Stimulated activated CD4-positive, alpha-beta T cell treated with anti-CD3 and anti-CD28 coated beads, Interleukin-2, amount 100 ng/mL, for 4 hours (primary cell): ENCODE results near the gene ZNF683.
A peak's percentile ranks its signal among the peaks of the same experiment; 100 is the strongest.
"Not testable (repeated sequence)": the region's sequence is repeated elsewhere in the genome, so short reads cannot be mapped to it uniquely, and the experiment has no call there.

Experiments used
- DNase-seq: peaks from one replicate; pipeline ENCODE4 v3.0.0-alpha.2; 2020; ENCODE audit warnings: low read depth

The ZNF683 gene

GRCh38 chr1:26385063-26385462, 12.5 kb upstream of the ZNF683 start:
- not testable (repeated sequence) for DNase-seq

GRCh38 chr1:26384076-26384475, 11.5 kb upstream of the ZNF683 start:
- no peak for DNase-seq

GRCh38 chr1:26378879-26379251, 6.3 kb upstream of the ZNF683 start:
- no peak for DNase-seq

GRCh38 chr1:26378088-26378878, 5.7 kb upstream of the ZNF683 start:
- DNase-seq, result peak; percentile 74

GRCh38 chr1:26376050-26376449, 3.5 kb upstream of the ZNF683 start:
- no peak for DNase-seq

- no peak for DNase-seq
Measured at GRCh38 chr1:26375081-26375480, 2.5 kb upstream of the ZNF683 start.

- not testable (repeated sequence) for DNase-seq
Measured at GRCh38 chr1:26374361-26374760, 1.8 kb upstream of the ZNF683 start.

- DNase-seq, result no peak
Measured at GRCh38 chr1:26373789-26374188, 1.2 kb upstream of the ZNF683 start.

- DNase-seq, result peak; percentile 13
Measured at GRCh38 chr1:26373281-26373680, 731 bp upstream of the ZNF683 start.

- DNase-seq, result no peak
Measured at GRCh38 chr1:26372039-26372438, 511 bp downstream of the ZNF683 start.

- no peak for DNase-seq
Measured at GRCh38 chr1:26370591-26371382, 1.8 kb downstream of the ZNF683 start.

- DNase-seq, result no peak
Measured at GRCh38 chr1:26368486-26368885, 4.1 kb downstream of the ZNF683 start.

- no peak for DNase-seq
Measured at GRCh38 chr1:26368006-26368405, 4.5 kb downstream of the ZNF683 start.

- DNase-seq, result no peak
Measured at GRCh38 chr1:26367441-26367840, 5.1 kb downstream of the ZNF683 start.

- DNase-seq, result no peak
Measured at GRCh38 chr1:26364956-26365355, 7.6 kb downstream of the ZNF683 start.

- peak; percentile 76 for DNase-seq
Measured at GRCh38 chr1:26363549-26364448, 8.8 kb downstream of the ZNF683 start.

GRCh38 chr1:26362331-26362730, 10.2 kb downstream of the ZNF683 start:
- no peak for DNase-seq

- no peak for DNase-seq
Measured at GRCh38 chr1:26361605-26362122, 10.9 kb downstream of the ZNF683 start.

- no peak for DNase-seq
Measured at GRCh38 chr1:26360807-26361604, 11.5 kb downstream of the ZNF683 start.

- peak; percentile 36 for DNase-seq
Measured at GRCh38 chr1:26359981-26360806, 12.4 kb downstream of the ZNF683 start.
